ENCODE results near the gene SS18.

Gene SS18

GRCh38 chr18:26071020-26071419 lies 19.4 kb downstream of the SS18 start:
- ATAC-seq, result no peak
- TF ChIP-seq CSDC2 (CRISPR knock-in tag; IDR thresholded peaks at IDR 0.05), result no peak
- TF ChIP-seq TOX (CRISPR knock-in tag; IDR thresholded peaks at IDR 0.05; ENCODE audit: borderline replicate concordance), result no peak
- no peak for TF ChIP-seq ZC3H10 (CRISPR knock-in tag; IDR thresholded peaks at IDR 0.05)
- TF ChIP-seq ZFP30 (CRISPR knock-in tag; IDR thresholded peaks at IDR 0.05), result no peak
- TF ChIP-seq GLIS3 (CRISPR knock-in tag; IDR thresholded peaks at IDR 0.05), result no peak
- no peak for TF ChIP-seq ZFP3 (CRISPR knock-in tag; IDR thresholded peaks at IDR 0.05)
- TF ChIP-seq ISL1 (CRISPR knock-in tag; IDR thresholded peaks at IDR 0.05), result no peak
- TF ChIP-seq TCF4 (CRISPR knock-in tag; IDR thresholded peaks at IDR 0.05; ENCODE audit: borderline replicate concordance), result no peak
- TF ChIP-seq CSRNP3 (CRISPR knock-in tag; IDR thresholded peaks at IDR 0.05), result no peak
- TF ChIP-seq OSR1 (CRISPR knock-in tag; IDR thresholded peaks at IDR 0.05), result no peak
- TF ChIP-seq PPARA (CRISPR knock-in tag; IDR thresholded peaks at IDR 0.05; ENCODE audit: borderline replicate concordance), result no peak
- TF ChIP-seq CREB5 (CRISPR knock-in tag; IDR thresholded peaks at IDR 0.05; ENCODE audit: low read depth), result no peak
- TF ChIP-seq ARNTL (CRISPR knock-in tag; IDR thresholded peaks at IDR 0.05; ENCODE audit: borderline replicate concordance, low read depth), result no peak
- TF ChIP-seq ZNF8 (CRISPR knock-in tag; IDR thresholded peaks at IDR 0.05), result no peak
- TF ChIP-seq PATZ1 (CRISPR knock-in tag; IDR thresholded peaks at IDR 0.05; ENCODE audit: borderline replicate concordance), result no peak
- no peak for TF ChIP-seq POU6F1 (CRISPR knock-in tag; IDR thresholded peaks at IDR 0.05; ENCODE audit: borderline replicate concordance, low read depth)
- TF ChIP-seq BACH2 (CRISPR knock-in tag; IDR thresholded peaks at IDR 0.05; ENCODE audit: borderline replicate concordance), result no peak
- TF ChIP-seq ZNF565 (CRISPR knock-in tag; conservative IDR thresholded peaks at IDR 0.05; ENCODE audit: low read depth), result no peak
- TF ChIP-seq SNAI2 (CRISPR knock-in tag; IDR thresholded peaks at IDR 0.05), result no peak
- TF ChIP-seq TSHZ2 (CRISPR knock-in tag; IDR thresholded peaks at IDR 0.05), result no peak

GRCh38 chr18:26059357-26059756 lies 31.1 kb downstream of the SS18 start:
- no peak for ATAC-seq
- TF ChIP-seq CREB5 (CRISPR knock-in tag; IDR thresholded peaks at IDR 0.05; ENCODE audit: low read depth) (no peak), RARB (CRISPR knock-in tag; IDR thresholded peaks at IDR 0.05) (no peak), ZFP3 (CRISPR knock-in tag; IDR thresholded peaks at IDR 0.05) (no peak), ZC3H10 (CRISPR knock-in tag; IDR thresholded peaks at IDR 0.05) (no peak), ESRRG (CRISPR knock-in tag; IDR thresholded peaks at IDR 0.05) (no peak), ZNF8 (CRISPR knock-in tag; IDR thresholded peaks at IDR 0.05) (no peak), OSR1 (CRISPR knock-in tag; IDR thresholded peaks at IDR 0.05) (no peak), TOX (CRISPR knock-in tag; IDR thresholded peaks at IDR 0.05; ENCODE audit: borderline replicate concordance) (no peak), TSHZ2 (CRISPR knock-in tag; IDR thresholded peaks at IDR 0.05) (no peak), CSRNP3 (CRISPR knock-in tag; IDR thresholded peaks at IDR 0.05) (no peak), SNAI2 (CRISPR knock-in tag; IDR thresholded peaks at IDR 0.05) (no peak), ZNF565 (CRISPR knock-in tag; conservative IDR thresholded peaks at IDR 0.05; ENCODE audit: low read depth) (no peak), ZNF70 (CRISPR knock-in tag; IDR thresholded peaks at IDR 0.05) (no peak), ARNTL (CRISPR knock-in tag; IDR thresholded peaks at IDR 0.05; ENCODE audit: borderline replicate concordance, low read depth) (no peak), BACH2 (CRISPR knock-in tag; IDR thresholded peaks at IDR 0.05; ENCODE audit: borderline replicate concordance) (no peak)

Data from SK-N-SH treated with all-trans-retinoic acid at 6 μM for 48 hours (cell line).